Mesendoderm (in vitro differentiated cells): ENCODE measurements around the gene HS1BP3.

Experiments
- DNase-seq: peaks from one replicate; pipeline ENCODE4 v3.0.0; 2013
- H2AK5ac ChIP-seq: 2 replicates; pipeline ENCODE4 v1.6.1; 2013; ENCODE audit warnings: low read length, inconsistent platforms
- H2BK120ac ChIP-seq: 2 replicates; pipeline ENCODE4 v1.6.1; 2013; ENCODE audit warnings: low read depth, mild to moderate bottlenecking, low read length, moderate library complexity, mixed read lengths
- H2BK15ac ChIP-seq: replicated peaks from 2 replicates; pipeline ENCODE4 v1.6.1; 2013; ENCODE audit warnings: low read depth, mild to moderate bottlenecking, moderate library complexity
- H2BK5ac ChIP-seq: 2 replicates; pipeline ENCODE4 v1.6.1; 2013; ENCODE audit warnings: low read length, inconsistent platforms
- H3K18ac ChIP-seq: 2 replicates; pipeline ENCODE4 v1.6.1; 2013; ENCODE audit warnings: mild to moderate bottlenecking, low read length, mixed read lengths
- H3K23ac ChIP-seq: one replicate; pipeline ENCODE4 v1.6.1; 2013; ENCODE audit warnings: low read length
- H3K27ac ChIP-seq: 2 replicates; pipeline ENCODE4 v1.5.1; 2013; ENCODE audit warnings: low read depth, mild to moderate bottlenecking, inconsistent platforms, low read length, moderate library complexity
- H3K27me3 ChIP-seq: 2 replicates; pipeline ENCODE4 v1.6.1; 2013; ENCODE audit warnings: low read length, control low read depth, mild to moderate bottlenecking, inconsistent platforms; ENCODE audit not compliant: insufficient read depth, poor library complexity
- H3K36me3 ChIP-seq: 2 replicates; pipeline ENCODE4 v1.6.1; 2013; ENCODE audit warnings: low read length, inconsistent platforms; ENCODE audit not compliant: control insufficient read depth, insufficient read depth
- H3K4ac ChIP-seq: one replicate; pipeline ENCODE4 v1.6.1; 2013; ENCODE audit warnings: low read depth, mild to moderate bottlenecking, low read length, moderate library complexity
- H3K4me1 ChIP-seq: 2 replicates; pipeline ENCODE4 v1.6.1; 2013; ENCODE audit warnings: low read depth, low read length, inconsistent platforms; ENCODE audit not compliant: control insufficient read depth
- H3K4me2 ChIP-seq: 2 replicates; pipeline ENCODE4 v1.6.1; 2013; ENCODE audit warnings: low read length
- H3K4me3 ChIP-seq: 2 replicates; pipeline ENCODE4 v1.5.1; 2013; ENCODE audit warnings: mild to moderate bottlenecking, low read length
- H3K56ac ChIP-seq: one replicate; pipeline ENCODE4 v1.6.1; 2013; ENCODE audit warnings: low read length
- H3K79me1 ChIP-seq: 2 replicates; pipeline ENCODE4 v1.6.1; 2013; ENCODE audit warnings: low read length, inconsistent platforms
- H3K79me2 ChIP-seq: 2 replicates; pipeline ENCODE4 v1.6.1; 2013; ENCODE audit warnings: mild to moderate bottlenecking, low read length; ENCODE audit not compliant: control insufficient read depth, insufficient read depth
- H3K9ac ChIP-seq: 2 replicates; pipeline ENCODE4 v1.6.1; 2013; ENCODE audit warnings: low read length, inconsistent platforms
- H4K5ac ChIP-seq: one replicate; pipeline ENCODE4 v1.6.1; 2013; ENCODE audit warnings: low read length
- H4K8ac ChIP-seq: one replicate; pipeline ENCODE4 v1.6.1; 2013; ENCODE audit warnings: low read depth, mild to moderate bottlenecking, control low read depth, low read length, moderate library complexity
- WGBS: extraction: QIAGEN DNeasy Blood & Tissue Kit; methylation state at CpG from one replicate; pipeline ENCODE4 v1.1.7; 2013; ENCODE audit warnings: low lambda C conversion rate, missing lambda C conversion rate; ENCODE audit not compliant: insufficient coverage; ENCODE audit errors: extremely low coverage; 5-methylcytosine and 5-hydroxymethylcytosine counted together

HS1BP3 gene

DNA sequence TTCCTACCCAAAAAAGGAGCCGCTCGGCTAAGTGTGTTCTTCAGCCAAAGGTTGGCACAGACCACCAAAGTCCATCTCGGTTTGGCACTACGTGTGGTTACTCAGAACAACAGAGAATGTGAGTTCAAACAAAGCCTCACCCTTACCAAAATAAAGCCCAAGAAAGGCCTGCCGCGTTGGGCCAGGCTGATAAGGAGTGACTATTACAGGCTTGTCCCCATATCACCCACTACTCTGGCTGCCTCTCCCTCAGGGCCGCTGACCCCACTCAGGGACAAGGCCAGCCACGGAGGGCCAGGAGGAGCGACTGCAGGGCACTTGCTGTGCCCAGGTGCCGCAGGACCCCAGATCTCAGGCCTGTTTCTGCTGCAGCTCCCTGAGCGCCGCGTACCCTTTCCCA lies 13.8 kb downstream of the HS1BP3 start:
- no peak overlapping the region for H3K23ac ChIP-seq
- no peaks in the 10 kb centered on the region for H3K79me1 ChIP-seq
- H4K5ac ChIP-seq, result no peak overlapping the region
- H2AK5ac ChIP-seq, result no peak overlapping the region
- DNase-seq, result no peak
- no peak overlapping the region for H2BK120ac ChIP-seq
- no peak overlapping the region for H3K4me2 ChIP-seq
- H3K27me3 ChIP-seq, result no peaks in the 10 kb centered on the region
- no peak overlapping the region for H3K18ac ChIP-seq
- no peak overlapping the region for H4K8ac ChIP-seq
- no peak overlapping the region for H2BK5ac ChIP-seq
- H3K4ac ChIP-seq, result no peak overlapping the region
- no peak overlapping the region for H3K56ac ChIP-seq
- H3K79me2 ChIP-seq, result no peaks in the 10 kb centered on the region
- no peak overlapping the region for H3K27ac ChIP-seq
- no peaks in the 10 kb centered on the region for H3K36me3 ChIP-seq
- no peak overlapping the region for H3K4me3 ChIP-seq
- no peak overlapping the region for H2BK15ac ChIP-seq
- H3K9ac ChIP-seq, result no peak overlapping the region
- H3K4me1 ChIP-seq, result peaks cover 2% of the 10 kb centered on the region
- WGBS, result no CpG with 5 or more reads among the region's 13 CpGs

DNA sequence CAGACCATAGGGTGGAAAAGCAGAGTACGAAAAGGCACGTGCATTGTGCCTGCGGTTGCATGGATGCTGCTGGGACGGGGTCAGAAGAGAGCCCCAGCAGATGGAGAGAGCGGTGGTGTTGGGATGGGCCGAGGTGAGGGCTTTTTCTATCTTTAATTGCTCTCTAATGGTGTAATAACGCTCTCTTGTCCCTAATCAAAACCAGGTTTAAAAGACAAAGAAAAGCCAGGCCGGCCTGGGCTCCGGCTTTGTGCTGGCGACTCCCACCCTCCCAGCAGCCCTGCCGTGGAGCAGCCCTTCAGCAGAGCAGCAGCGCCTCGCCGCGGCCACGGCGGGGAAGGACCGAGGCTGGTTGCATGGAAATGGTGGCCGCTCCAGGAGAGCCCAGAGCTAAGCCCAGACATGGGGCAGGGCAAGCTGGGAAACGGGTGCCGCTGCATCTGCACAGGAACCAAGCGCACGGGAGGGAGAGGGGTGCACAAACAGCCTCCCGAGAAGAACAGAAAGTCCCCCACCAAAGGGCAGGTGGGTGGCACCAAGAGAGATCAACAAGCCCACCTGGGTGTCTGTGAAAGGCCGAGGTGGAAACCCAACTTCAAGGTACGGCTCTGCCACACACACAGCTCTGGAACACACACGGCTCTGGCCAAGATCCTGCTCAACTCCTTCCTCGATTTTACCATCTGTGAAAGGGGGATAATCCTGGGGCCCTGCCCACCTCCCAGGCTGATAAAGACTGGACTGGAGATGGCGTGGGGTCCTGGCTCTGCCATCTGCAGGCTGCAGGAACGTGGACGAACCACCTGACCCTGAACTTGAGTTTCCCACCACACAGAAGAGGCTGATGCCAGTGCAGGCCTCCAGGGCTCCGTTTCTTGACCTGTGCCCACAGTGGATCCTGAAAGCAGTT lies 15.0 kb downstream of the HS1BP3 start:
- Histone ChIP-seq H3K23ac (no peak overlapping the region), H3K56ac (peak overlapping the region; percentile 85), H3K27me3 (no peaks in the 10 kb centered on the region), H4K5ac (peak overlapping the region; percentile 81), H3K4me2 (no peak overlapping the region), H3K79me2 (no peaks in the 10 kb centered on the region), H3K27ac (no peak overlapping the region), H3K18ac (no peak overlapping the region), H2BK5ac (no peak overlapping the region), H3K79me1 (no peaks in the 10 kb centered on the region), H3K4me1 (peaks cover 2% of the 10 kb centered on the region), H2BK120ac (no peak overlapping the region), H3K4ac (no peak overlapping the region), H4K8ac (no peak overlapping the region), H3K4me3 (no peak overlapping the region), H2AK5ac (no peak overlapping the region), H2BK15ac (no peak overlapping the region), H3K36me3 (no peaks in the 10 kb centered on the region), H3K9ac (peak overlapping the region; percentile 64)
- DNase-seq, result peak; percentile 85
- no CpG with 5 or more reads among the region's 32 CpGs for WGBS

- Histone ChIP-seq H3K4me1 (peaks cover 2% of the 10 kb centered on the region), H3K18ac (no peak overlapping the region), H4K8ac (no peak overlapping the region), H2BK120ac (no peak overlapping the region), H3K23ac (no peak overlapping the region), H3K79me2 (no peaks in the 10 kb centered on the region), H3K27me3 (no peaks in the 10 kb centered on the region), H4K5ac (no peak overlapping the region), H3K27ac (no peak overlapping the region), H3K4me3 (no peak overlapping the region), H3K4me2 (no peak overlapping the region), H3K79me1 (no peaks in the 10 kb centered on the region), H3K9ac (no peak overlapping the region), H2BK5ac (no peak overlapping the region), H3K56ac (no peak overlapping the region), H2BK15ac (no peak overlapping the region), H3K36me3 (no peaks in the 10 kb centered on the region), H2AK5ac (no peak overlapping the region), H3K4ac (no peak overlapping the region)
- no CpG with 5 or more reads among the region's 5 CpGs for WGBS
- DNase-seq, result no peak
These were observed 15.8 kb downstream of the HS1BP3 start for GRCh38 chr2:20635113-20635510.

DNA sequence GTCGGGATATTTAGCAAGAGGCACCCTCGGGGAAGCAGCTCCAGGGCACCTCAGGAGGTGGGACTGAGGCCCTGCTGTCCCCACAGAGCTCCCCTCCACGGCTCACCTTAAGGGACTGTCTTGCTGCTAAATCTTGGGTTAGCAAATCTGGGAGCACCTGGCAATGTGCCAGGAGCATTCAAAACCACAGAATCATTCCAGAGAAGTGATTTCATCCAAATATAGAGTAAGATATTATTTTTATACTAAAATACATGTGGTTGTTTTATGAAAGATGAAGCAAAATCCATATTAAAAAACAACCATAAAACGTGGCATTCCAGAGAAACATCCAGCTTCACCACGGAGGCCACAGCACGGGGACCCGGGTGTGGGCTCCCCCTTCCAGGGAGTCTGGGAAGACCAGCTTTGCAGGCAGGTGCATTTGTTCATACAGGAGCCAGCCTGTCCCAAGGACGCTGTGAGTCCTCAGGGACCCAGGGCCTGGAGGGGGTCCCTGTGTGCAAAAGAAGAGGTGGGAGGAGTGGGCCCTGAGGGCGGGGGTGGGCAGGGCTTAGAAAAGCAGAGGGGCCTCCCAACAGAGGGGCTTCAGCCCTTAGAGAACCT lies 16.3 kb downstream of the HS1BP3 start:
- Histone ChIP-seq H3K4me3 (no peak overlapping the region), H3K79me1 (no peaks in the 10 kb centered on the region), H3K36me3 (no peaks in the 10 kb centered on the region), H3K4me2 (no peak overlapping the region), H4K5ac (no peak overlapping the region), H3K23ac (no peak overlapping the region), H2AK5ac (no peak overlapping the region), H3K4me1 (peaks cover 2% of the 10 kb centered on the region), H3K56ac (no peak overlapping the region), H4K8ac (no peak overlapping the region), H3K9ac (no peak overlapping the region), H3K27ac (no peak overlapping the region), H3K18ac (no peak overlapping the region), H2BK5ac (no peak overlapping the region), H2BK15ac (no peak overlapping the region), H2BK120ac (no peak overlapping the region), H3K27me3 (no peaks in the 10 kb centered on the region), H3K79me2 (no peaks in the 10 kb centered on the region), H3K4ac (no peak overlapping the region)
- no peak for DNase-seq
- WGBS, result no CpG with 5 or more reads among the region's 9 CpGs

DNA sequence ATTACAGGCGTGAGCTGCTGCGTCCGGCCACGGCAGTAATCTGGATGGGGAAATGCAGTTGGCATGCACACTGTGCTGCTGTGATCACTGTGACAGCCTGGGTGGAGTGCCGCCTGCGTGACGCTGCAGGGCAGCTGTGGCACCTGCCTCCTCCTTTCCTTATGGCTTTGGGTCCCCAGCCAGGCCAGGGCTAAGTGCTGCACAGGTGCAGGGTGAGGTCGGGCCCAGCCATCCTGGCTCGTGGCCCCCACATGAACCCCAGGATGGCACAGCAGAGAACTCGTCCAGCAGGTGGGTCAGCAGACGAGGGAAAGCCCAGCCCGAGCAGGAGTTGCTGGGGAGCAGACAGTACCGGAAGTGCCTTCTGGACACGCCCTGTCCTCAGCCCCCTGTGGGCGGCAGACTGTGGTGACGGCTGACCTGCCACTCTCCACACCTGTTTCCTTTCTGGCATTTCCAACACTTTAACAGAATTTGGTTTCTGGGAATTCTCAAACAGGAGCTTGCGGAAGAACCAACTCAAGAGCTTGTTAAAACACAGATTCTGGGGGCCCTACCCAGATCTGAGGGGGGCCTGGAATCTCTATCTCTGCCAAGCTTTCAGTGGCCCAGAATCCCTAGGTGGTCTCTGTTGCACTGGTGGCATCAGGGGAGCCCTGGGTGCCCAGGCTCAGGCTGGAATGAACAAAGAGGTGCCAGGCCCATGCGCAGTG lies 16.9 kb downstream of the HS1BP3 start:
- H2AK5ac ChIP-seq, result no peak overlapping the region
- H2BK5ac ChIP-seq, result no peak overlapping the region
- H3K79me1 ChIP-seq, result no peaks in the 10 kb centered on the region

More for the DNA sequence above, 16.9 kb downstream of the HS1BP3 start:
- H2BK15ac ChIP-seq, result no peak overlapping the region
- H3K4ac ChIP-seq, result no peak overlapping the region
- H3K4me2 ChIP-seq, result no peak overlapping the region
- WGBS, result no CpG with 5 or more reads among the region's 18 CpGs
- H3K27me3 ChIP-seq, result no peaks in the 10 kb centered on the region
- H3K9ac ChIP-seq, result no peak overlapping the region
- H3K27ac ChIP-seq, result no peak overlapping the region
- no peak overlapping the region for H3K23ac ChIP-seq
- peak; percentile 32 for DNase-seq
- no peaks in the 10 kb centered on the region for H3K79me2 ChIP-seq
- H4K5ac ChIP-seq, result no peak overlapping the region
- H3K56ac ChIP-seq, result no peak overlapping the region
- H3K4me3 ChIP-seq, result no peak overlapping the region
- H2BK120ac ChIP-seq, result no peak overlapping the region
- H3K18ac ChIP-seq, result no peak overlapping the region
- no peaks in the 10 kb centered on the region for H3K36me3 ChIP-seq
- H3K4me1 ChIP-seq, result peaks cover 2% of the 10 kb centered on the region
- no peak overlapping the region for H4K8ac ChIP-seq
